T-helper 17 cell (primary cell): ENCODE results near the gene ABCA1. TPM values are rescaled to one million over a fixed set of nuclear protein-coding genes. Genes with fewer than 3 reads are reported as not detected.
"Not testable (repeated sequence)": the region's sequence is repeated elsewhere in the genome, so short reads cannot be mapped to it uniquely, and the experiment has no call there.

ENCODE experiments used
- ATAC-seq: fragments of 150-1000 bp; cut with Tn5 transposase; 2 replicates; pipeline ENCODE4 v1.10.0; 2021; ENCODE audit warnings: mild to moderate bottlenecking, moderate library complexity
- DNase-seq, 3 donors: peaks; one replicate each; pipeline versions ENCODE4 v3.0.0 to v3.0.0-alpha.2; 2020 to 2021
- H3K9me3 ChIP-seq: one replicate; pipeline ENCODE4 v1.7.0; 2013; ENCODE audit warnings: low read length, mild to moderate bottlenecking; ENCODE audit not compliant: control insufficient read depth, poor library complexity, severe bottlenecking
- H3K27ac Mint-ChIP-seq: one replicate; pipeline ENCODE4 v1.8.0; 2022; ENCODE audit warnings: mild to moderate bottlenecking, moderate library complexity, mixed read lengths
- H3K27me3 Mint-ChIP-seq: one replicate; pipeline ENCODE4 v1.8.0; 2022; ENCODE audit warnings: mixed read lengths
- H3K36me3 Mint-ChIP-seq: one replicate; pipeline ENCODE4 v1.8.0; 2022; ENCODE audit warnings: low read depth, mixed read lengths
- H3K4me1 Mint-ChIP-seq: one replicate; pipeline ENCODE4 v1.8.0; 2022; ENCODE audit warnings: mild to moderate bottlenecking, mixed read lengths
- H3K4me3 Mint-ChIP-seq: one replicate; pipeline ENCODE4 v1.8.0; 2022; ENCODE audit warnings: mild to moderate bottlenecking, moderate library complexity, mixed read lengths
- total RNA-seq, 4 donors: library from RNA in 2 of 4; stranded (reverse) in 2 of 4; gene quantifications; one replicate each; pipeline ENCODE4 v1.2.3 and lab custom pipeline; 2022 to 2026

The ABCA1 gene
- total RNA-seq, 2 donors from 2014 or later, result 16.0 to 18.9 TPM

GRCh38 chr9:104775976-104776375 lies 152.0 kb downstream of the ABCA1 start:
- no peaks in the 10 kb centered on the region for H3K9me3 ChIP-seq
- no peak overlapping the region for H3K27ac Mint-ChIP-seq
- no peak overlapping the region for H3K4me3 Mint-ChIP-seq
- no peaks in the 10 kb centered on the region for H3K4me1 Mint-ChIP-seq
- no peaks in the 10 kb centered on the region for H3K36me3 Mint-ChIP-seq
- DNase-seq, result no peak
- no peak for ATAC-seq
- H3K27me3 Mint-ChIP-seq, result no peaks in the 10 kb centered on the region

DNA sequence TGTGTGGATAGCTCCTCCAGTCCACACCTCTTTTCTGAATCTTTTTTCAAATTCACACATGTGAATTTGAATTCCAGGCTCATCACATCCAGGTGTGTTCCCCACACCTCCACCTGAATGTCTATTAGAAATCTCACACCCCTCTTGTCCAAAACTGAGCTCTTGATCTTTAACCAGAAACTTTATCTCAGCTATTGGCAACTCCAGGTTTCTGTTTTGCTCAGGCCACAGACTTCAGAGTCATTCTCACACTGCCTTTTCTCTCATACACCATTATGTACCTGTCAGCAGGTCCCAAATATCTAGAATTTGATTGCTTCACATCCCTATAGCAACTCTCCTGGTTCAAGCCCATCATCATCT lies 152.4 kb downstream of the ABCA1 start:
- DNase-seq (no peak), ATAC-seq (no peak)
- H3K27ac Mint-ChIP-seq, result no peak overlapping the region
- no peaks in the 10 kb centered on the region for H3K4me1 Mint-ChIP-seq
- H3K27me3 Mint-ChIP-seq, result no peaks in the 10 kb centered on the region
- H3K4me3 Mint-ChIP-seq, result no peak overlapping the region
- no peaks in the 10 kb centered on the region for H3K9me3 ChIP-seq
- H3K36me3 Mint-ChIP-seq, result no peaks in the 10 kb centered on the region

DNA sequence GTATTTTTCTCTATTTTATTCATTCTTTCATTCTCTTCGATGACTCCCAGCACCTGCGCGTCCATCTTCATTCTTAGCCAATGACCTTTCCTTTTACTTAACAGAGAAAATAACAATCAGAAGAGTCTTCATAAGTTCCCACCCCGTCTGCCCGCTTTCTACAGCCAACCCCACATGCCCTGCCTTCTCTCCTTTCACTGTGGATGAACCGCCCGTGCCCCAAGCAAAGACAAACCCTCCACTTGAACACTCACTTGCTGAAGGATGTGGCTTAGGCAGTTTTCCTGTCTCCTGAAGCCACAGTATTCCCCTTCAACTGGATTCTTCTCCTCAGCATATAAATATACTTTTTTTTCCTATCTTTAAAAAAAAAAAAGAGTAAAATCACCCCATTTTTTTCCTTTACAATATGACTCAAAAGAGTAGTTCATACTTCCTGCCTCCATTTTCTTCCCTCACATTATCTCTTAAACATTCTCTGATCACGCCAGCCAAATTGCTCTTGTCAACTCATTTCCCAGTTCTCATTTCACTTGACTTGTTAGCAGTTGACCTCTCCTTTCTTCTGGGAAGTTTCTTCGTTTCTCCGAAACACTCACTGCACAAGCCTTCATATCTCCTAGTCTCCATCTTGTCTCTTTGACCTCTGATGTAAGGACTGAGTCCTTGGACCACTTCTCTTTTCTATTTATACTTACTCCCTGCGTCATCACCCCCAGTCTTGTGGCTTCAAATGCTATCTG lies 153.0 kb downstream of the ABCA1 start:
- Mint-ChIP-seq H3K4me1 (peaks cover 2% of the 10 kb centered on the region), H3K36me3 (no peaks in the 10 kb centered on the region), H3K4me3 (no peak overlapping the region), H3K27ac (no peak overlapping the region), H3K27me3 (no peaks in the 10 kb centered on the region)
- H3K9me3 ChIP-seq, result no peaks in the 10 kb centered on the region
- DNase-seq (no peak), ATAC-seq (peak; percentile 62)

DNA sequence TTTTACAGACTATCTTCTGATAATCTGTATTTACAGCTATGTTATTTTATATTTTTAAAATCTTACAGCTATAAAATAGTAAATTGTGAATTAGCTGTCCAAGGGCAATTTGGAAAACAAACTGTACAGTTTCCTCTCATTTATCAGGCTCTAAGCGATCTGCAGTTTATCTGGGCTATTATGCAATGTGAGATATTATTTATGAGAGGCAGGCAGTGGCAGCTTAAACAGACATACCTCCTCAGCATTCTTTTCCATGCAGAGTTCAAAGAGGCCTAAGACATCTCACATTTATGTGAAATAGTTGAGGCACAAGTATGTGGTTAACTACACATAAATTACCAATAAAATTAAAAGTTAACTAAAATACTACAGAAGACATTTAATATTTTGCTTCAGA lies 153.8 kb downstream of the ABCA1 start:
- ATAC-seq (no peak), DNase-seq (no peak)
- peaks cover 3% of the 10 kb centered on the region for H3K4me1 Mint-ChIP-seq

DNA sequence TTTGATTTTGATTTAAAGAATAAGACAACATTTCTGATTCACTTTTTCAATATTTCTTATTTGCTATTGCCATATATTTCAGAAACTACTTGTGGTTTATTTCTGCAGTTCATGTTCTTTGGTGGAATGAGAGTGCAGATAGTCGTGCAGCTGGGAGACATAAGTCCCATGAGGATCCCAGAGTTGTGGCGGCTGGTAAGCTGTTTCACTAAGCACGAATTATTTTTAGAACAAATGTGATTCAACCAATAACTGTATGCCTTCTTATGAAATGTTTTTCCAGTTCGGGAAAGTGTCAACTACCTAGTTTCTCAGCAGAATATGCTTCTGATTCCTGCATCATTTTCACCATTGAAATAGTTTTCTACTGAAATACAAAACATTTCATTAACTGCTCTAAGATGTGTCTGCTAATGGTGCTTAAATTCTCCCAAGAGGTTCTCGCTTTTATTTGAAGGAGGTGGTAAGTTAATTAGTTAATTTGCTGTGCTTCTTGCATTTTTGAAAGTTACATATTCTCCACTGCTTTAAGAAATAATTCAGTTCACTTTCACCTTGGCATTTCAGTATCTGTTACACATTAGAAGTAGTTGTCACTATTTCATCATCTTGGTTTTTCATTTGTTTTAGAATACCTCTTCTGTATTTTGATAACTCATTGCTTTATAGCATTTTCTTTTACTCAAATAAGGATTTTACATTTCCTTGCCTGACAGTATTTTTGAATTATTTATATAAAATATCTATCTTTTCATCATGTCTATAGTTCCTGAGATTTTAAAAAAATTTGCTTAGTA lies 155.0 kb downstream of the ABCA1 start:
- no peaks in the 10 kb centered on the region for H3K9me3 ChIP-seq
- peaks cover 3% of the 10 kb centered on the region for H3K4me1 Mint-ChIP-seq
- no peaks in the 10 kb centered on the region for H3K36me3 Mint-ChIP-seq
- H3K4me3 Mint-ChIP-seq, result no peak overlapping the region
- DNase-seq (no peak), ATAC-seq (no peak)
- H3K27me3 Mint-ChIP-seq, result no peaks in the 10 kb centered on the region
- H3K27ac Mint-ChIP-seq, result no peak overlapping the region

More for the DNA sequence above, 153.8 kb downstream of the ABCA1 start:
- Mint-ChIP-seq H3K27ac (no peak overlapping the region), H3K36me3 (no peaks in the 10 kb centered on the region), H3K27me3 (no peaks in the 10 kb centered on the region), H3K4me3 (no peak overlapping the region)
- no peaks in the 10 kb centered on the region for H3K9me3 ChIP-seq

GRCh38 chr9:104769655-104770054 lies 158.3 kb downstream of the ABCA1 start:
- H3K27me3 Mint-ChIP-seq, result no peaks in the 10 kb centered on the region
- H3K4me1 Mint-ChIP-seq, result peaks cover 3% of the 10 kb centered on the region
- no peaks in the 10 kb centered on the region for H3K9me3 ChIP-seq
- no peak for ATAC-seq
- DNase-seq, result no peak
- no peaks in the 10 kb centered on the region for H3K36me3 Mint-ChIP-seq
- no peak overlapping the region for H3K27ac Mint-ChIP-seq
- H3K4me3 Mint-ChIP-seq, result no peak overlapping the region

- not testable (repeated sequence) for H3K9me3 ChIP-seq, H3K27ac Mint-ChIP-seq, H3K36me3 Mint-ChIP-seq, DNase-seq, ATAC-seq, H3K27me3 Mint-ChIP-seq, H3K4me1 Mint-ChIP-seq, H3K4me3 Mint-ChIP-seq
These were observed 158.9 kb downstream of the ABCA1 start for GRCh38 chr9:104769029-104769428.

DNA sequence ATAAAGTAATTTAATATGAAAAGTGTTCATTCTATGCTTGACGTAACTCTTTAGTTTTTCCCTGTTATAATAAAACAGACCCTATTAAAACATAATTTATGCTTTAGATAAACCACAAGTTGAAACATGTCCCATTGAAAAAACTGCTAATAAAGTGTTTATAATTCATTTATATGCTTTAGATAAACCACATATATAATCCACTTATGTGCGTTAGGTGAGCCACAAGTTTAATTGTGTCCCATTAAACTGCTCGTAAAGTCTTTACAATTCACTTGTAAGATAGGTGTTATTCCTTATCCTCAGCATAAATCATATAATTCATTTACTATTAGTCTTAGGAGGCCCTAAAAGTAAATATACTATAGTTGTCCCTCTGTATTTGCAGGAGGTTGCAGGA lies 160.4 kb downstream of the ABCA1 start:
- no peaks in the 10 kb centered on the region for H3K9me3 ChIP-seq
- DNase-seq (no peak), ATAC-seq (no peak)
- H3K36me3 Mint-ChIP-seq, result no peaks in the 10 kb centered on the region
- no peak overlapping the region for H3K4me3 Mint-ChIP-seq
- H3K27me3 Mint-ChIP-seq, result no peaks in the 10 kb centered on the region
- peaks cover 7% of the 10 kb centered on the region for H3K4me1 Mint-ChIP-seq
- H3K27ac Mint-ChIP-seq, result no peak overlapping the region

DNA sequence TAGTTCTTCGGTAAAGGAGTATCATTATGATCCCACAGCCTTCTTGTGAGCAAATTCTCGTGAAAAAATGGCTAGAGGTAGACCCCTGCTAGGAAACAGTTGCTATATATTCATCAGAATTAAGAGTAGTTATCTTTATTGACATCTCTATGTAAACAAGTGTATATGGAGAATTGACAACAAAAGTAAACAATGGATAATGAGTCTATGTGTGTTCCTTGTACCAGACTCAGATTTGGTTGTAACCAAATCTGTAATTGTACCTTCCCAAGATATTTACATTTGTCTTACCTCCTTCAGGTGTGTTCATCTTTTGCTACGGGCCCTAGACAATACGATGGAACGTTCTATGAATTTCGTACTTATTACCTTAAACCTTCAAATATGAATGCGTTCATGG lies 161.9 kb downstream of the ABCA1 start:
- Mint-ChIP-seq H3K4me1 (peaks cover 7% of the 10 kb centered on the region), H3K27me3 (no peaks in the 10 kb centered on the region), H3K36me3 (no peaks in the 10 kb centered on the region), H3K4me3 (no peak overlapping the region), H3K27ac (no peak overlapping the region)
- ATAC-seq (no peak), DNase-seq (no peak)
- no peaks in the 10 kb centered on the region for H3K9me3 ChIP-seq

- no peaks in the 10 kb centered on the region for H3K27me3 Mint-ChIP-seq
- no peaks in the 10 kb centered on the region for H3K9me3 ChIP-seq
- no peak for DNase-seq
- peaks cover 6% of the 10 kb centered on the region for H3K4me1 Mint-ChIP-seq
- no peaks in the 10 kb centered on the region for H3K36me3 Mint-ChIP-seq
- no peak overlapping the region for H3K4me3 Mint-ChIP-seq
- H3K27ac Mint-ChIP-seq, result no peak overlapping the region
- ATAC-seq, result no peak
These were observed 162.8 kb downstream of the ABCA1 start for GRCh38 chr9:104765138-104765537.

GRCh38 chr9:104758974-104759373 lies 169.0 kb downstream of the ABCA1 start:
- no peak for DNase-seq
- Mint-ChIP-seq H3K36me3 (no peaks in the 10 kb centered on the region), H3K27me3 (no peaks in the 10 kb centered on the region), H3K4me1 (peaks cover 4% of the 10 kb centered on the region), H3K27ac (no peak overlapping the region), H3K4me3 (no peak overlapping the region)
- no peaks in the 10 kb centered on the region for H3K9me3 ChIP-seq
- no peak for ATAC-seq

GRCh38 chr9:104750185-104750767 lies 177.7 kb downstream of the ABCA1 start:
- no peak for ATAC-seq
- H3K9me3 ChIP-seq, result no peaks in the 10 kb centered on the region
- no peak overlapping the region for H3K4me3 Mint-ChIP-seq
- H3K4me1 Mint-ChIP-seq, result peaks cover 18% of the 10 kb centered on the region
- no peak for DNase-seq
- no peaks in the 10 kb centered on the region for H3K27me3 Mint-ChIP-seq
- H3K36me3 Mint-ChIP-seq, result peaks cover 6% of the 10 kb centered on the region
- no peak overlapping the region for H3K27ac Mint-ChIP-seq

GRCh38 chr9:104748359-104749031 lies 179.5 kb downstream of the ABCA1 start:
- H3K4me3 Mint-ChIP-seq, result peak overlapping the region; percentile 98
- peak overlapping the region; percentile 98 for H3K27ac Mint-ChIP-seq
- H3K36me3 Mint-ChIP-seq, result peaks cover 2% of the 10 kb centered on the region
- H3K27me3 Mint-ChIP-seq, result no peaks in the 10 kb centered on the region
- DNase-seq, result no peak
- no peaks in the 10 kb centered on the region for H3K9me3 ChIP-seq
- ATAC-seq, result no peak
- H3K4me1 Mint-ChIP-seq, result peaks cover 18% of the 10 kb centered on the region
